Small intestine (tissue), 7 donors: ENCODE measurements around the gene BCR. TPM values are rescaled to one million over a fixed set of nuclear protein-coding genes. Genes with fewer than 3 reads are reported as not detected.

Source experiments
- DNase-seq, 2 donors: peaks; one replicate each; pipeline versions ENCODE4 v3.0.0 to v3.0.0-alpha.2; 2013
- FAIRE-seq: peaks from 2 replicates; lab custom pipeline; 2012; peaks lifted over from hg19 to GRCh38; lab: Jason Lieb, UNC
- H3K27ac ChIP-seq, 3 donors: one replicate each; pipeline ENCODE4 v1.5.1; 2013; ENCODE audit warnings: low read length in 2 of 3, mild to moderate bottlenecking in 2 of 3, control low read depth in 1 of 3, inconsistent platforms in 1 of 3, low read depth in 1 of 3, moderate library complexity in 1 of 3
- H3K27me3 ChIP-seq, 3 donors: one replicate each; pipeline ENCODE4 v1.6.1; 2013; ENCODE audit warnings: low read length in 3 of 3, inconsistent platforms in 1 of 3; ENCODE audit not compliant: control insufficient read depth in 3 of 3, insufficient read depth in 3 of 3
- H3K36me3 ChIP-seq, 3 donors: one replicate each; pipeline ENCODE4 v1.6.1; 2013; ENCODE audit warnings: low read length in 3 of 3, inconsistent platforms in 1 of 3, low read depth in 1 of 3, mild to moderate bottlenecking in 1 of 3, moderate library complexity in 1 of 3; ENCODE audit not compliant: control insufficient read depth in 3 of 3, insufficient read depth in 2 of 3
- H3K4me1 ChIP-seq, 3 donors: one replicate each; pipeline ENCODE4 v1.6.1; 2013; ENCODE audit warnings: low read length in 2 of 3, inconsistent platforms in 1 of 3, low read depth in 1 of 3, mild to moderate bottlenecking in 1 of 3, moderate library complexity in 1 of 3; ENCODE audit not compliant: control insufficient read depth in 3 of 3, insufficient read depth in 2 of 3
- H3K4me3 ChIP-seq, 3 donors: one replicate each; pipeline ENCODE4 v1.5.1; 2013; ENCODE audit warnings: low read length in 3 of 3, control low read depth in 1 of 3, inconsistent platforms in 1 of 3, low read depth in 1 of 3, mild to moderate bottlenecking in 1 of 3, moderate library complexity in 1 of 3
- H3K9me3 ChIP-seq, 2 donors: one replicate each; pipeline ENCODE4 v1.6.1; 2013; ENCODE audit warnings: low read depth in 1 of 2, low read length in 1 of 2; ENCODE audit not compliant: control insufficient read depth in 2 of 2, insufficient read depth in 1 of 2
- WGBS, 3 donors: extraction: QIAGEN DNeasy Blood & Tissue Kit; methylation state at CpG; one replicate each; pipeline ENCODE4 v1.1.7; 2013; 5-methylcytosine and 5-hydroxymethylcytosine counted together
- polyA plus RNA-seq, 4 donors: library from polyadenylated mRNA; stranded (reverse) in 3 of 4; unstranded in 1 of 4; fragments of 200-250 nt in 3 of 4; fragments of 120-200 nt in 1 of 4; gene quantifications; one replicate each; pipeline versions ENCODE4 v1.2.1 to v1.2.3, GENCODE V29; 2013
- donor health status: healthy with polysubstance abuse.
- donor health status: control.
- donor health status: control.
- donor health status: Bipolar disorder and iron deficiency.
- donor health status: healthy.

BCR gene
- polyA plus RNA-seq, 4 donors: 8.9 to 27.9 (median 19.7) TPM

- H3K4me3 ChIP-seq: no peak overlapping the region
- H3K36me3 ChIP-seq: peaks cover 0 to 6% (median 0%) of the 10 kb centered on the region in 3 donors
- WGBS, 3 donors: 73 to 86% (median 75%) methylated on average over 3 to 4 of the region's 4 CpGs
- no peaks in the 10 kb centered on the region for H3K27me3 ChIP-seq
- FAIRE-seq (no peak), DNase-seq (no peak)
- no peaks in the 10 kb centered on the region for H3K9me3 ChIP-seq
- no peaks in the 10 kb centered on the region for H3K4me1 ChIP-seq
- H3K27ac ChIP-seq: no peak overlapping the region
Measured at GRCh38 chr22:23161029-23161428, 19.3 kb upstream of the BCR start.

GRCh38 chr22:23161574-23161973 lies 18.7 kb upstream of the BCR start:
- FAIRE-seq (no peak), DNase-seq (no peak)
- 84 to 93% (median 91%) methylated on average over 13 of the region's 13 CpGs for WGBS, 3 donors
- no peak overlapping the region for H3K4me3 ChIP-seq
- no peak overlapping the region for H3K27ac ChIP-seq
- H3K36me3 ChIP-seq: peaks cover 0 to 5% (median 0%) of the 10 kb centered on the region in 3 donors
- H3K27me3 ChIP-seq: no peaks in the 10 kb centered on the region
- no peaks in the 10 kb centered on the region for H3K9me3 ChIP-seq
- H3K4me1 ChIP-seq: no peaks in the 10 kb centered on the region

- 75 to 83% (median 76%) methylated on average over 8 of the region's 8 CpGs for WGBS, 3 donors
Measured at GRCh38 chr22:23163665-23164064, 16.6 kb upstream of the BCR start.

GRCh38 chr22:23164091-23164490 lies 16.2 kb upstream of the BCR start:
- no peak for DNase-seq
- Histone ChIP-seq H3K36me3 (peaks cover 0 to 5% (median 0%) of the 10 kb centered on the region in 3 donors), H3K4me1 (no peaks in the 10 kb centered on the region), H3K9me3 (no peaks in the 10 kb centered on the region), H3K27me3 (no peaks in the 10 kb centered on the region), H3K4me3 (no peak overlapping the region), H3K27ac (no peak overlapping the region)
- WGBS, 3 donors: 64 to 70% (median 69%) methylated on average over 10 to 11 of the region's 11 CpGs
- no peak for FAIRE-seq

More at GRCh38 chr22:23163665-23164064, 16.6 kb upstream of the BCR start:
- Histone ChIP-seq H3K27ac (no peak overlapping the region), H3K4me3 (no peak overlapping the region), H3K36me3 (peaks cover 0 to 5% (median 0%) of the 10 kb centered on the region in 3 donors), H3K4me1 (no peaks in the 10 kb centered on the region), H3K9me3 (no peaks in the 10 kb centered on the region), H3K27me3 (no peaks in the 10 kb centered on the region)
- DNase-seq (no peak), FAIRE-seq (no peak)

GRCh38 chr22:23166042-23166831 lies 14.1 kb upstream of the BCR start:
- no peak overlapping the region for H3K27ac ChIP-seq
- no peaks in the 10 kb centered on the region for H3K9me3 ChIP-seq
- peaks cover 0 to 5% (median 0%) of the 10 kb centered on the region in 3 donors for H3K36me3 ChIP-seq
- H3K4me1 ChIP-seq: no peaks in the 10 kb centered on the region
- no peak overlapping the region for H3K4me3 ChIP-seq
- FAIRE-seq (no peak), DNase-seq (no peak)
- WGBS, 3 donors: 73 to 76% (median 74%) methylated on average over 6 of the region's 6 CpGs
- H3K27me3 ChIP-seq: no peaks in the 10 kb centered on the region

- 76 to 79% (median 77%) methylated on average over 10 of the region's 10 CpGs for WGBS, 3 donors
- DNase-seq: no peak
- H3K4me1 ChIP-seq: no peaks in the 10 kb centered on the region
- no peak overlapping the region for H3K27ac ChIP-seq
- no peaks in the 10 kb centered on the region for H3K27me3 ChIP-seq
- H3K9me3 ChIP-seq: no peaks in the 10 kb centered on the region
- peaks cover 0 to 2% (median 0%) of the 10 kb centered on the region in 3 donors for H3K36me3 ChIP-seq
- no peak overlapping the region for H3K4me3 ChIP-seq
- no peak for FAIRE-seq
Measured at GRCh38 chr22:23166841-23167616, 13.3 kb upstream of the BCR start.

- H3K4me3 ChIP-seq: no peak overlapping the region
- 91 to 94% (median 93%) methylated on average over 8 to 9 of the region's 9 CpGs for WGBS, 3 donors
- no peak overlapping the region for H3K27ac ChIP-seq
- no peaks in the 10 kb centered on the region for H3K27me3 ChIP-seq
- no peaks in the 10 kb centered on the region for H3K4me1 ChIP-seq
- no peaks in the 10 kb centered on the region for H3K36me3 ChIP-seq
- FAIRE-seq (no peak), DNase-seq (no peak)
- no peaks in the 10 kb centered on the region for H3K9me3 ChIP-seq
Measured at GRCh38 chr22:23168391-23169042, 11.8 kb upstream of the BCR start.

- Histone ChIP-seq H3K36me3 (no peaks in the 10 kb centered on the region), H3K27ac (no peak overlapping the region), H3K9me3 (no peaks in the 10 kb centered on the region), H3K27me3 (no peaks in the 10 kb centered on the region), H3K4me3 (no peak overlapping the region), H3K4me1 (no peaks in the 10 kb centered on the region)
- no peak for DNase-seq
- 89 to 95% (median 90%) methylated on average over 4 of the region's 4 CpGs for WGBS, 3 donors
- FAIRE-seq: no peak
Measured at GRCh38 chr22:23169043-23169406, 11.3 kb upstream of the BCR start.
